Upper lobe of right lung (tissue), 1 donor: Measurements from ENCODE around the gene EPB41L2. TPM values are rescaled to one million over a fixed set of nuclear protein-coding genes. Genes with fewer than 3 reads are reported as not detected.
A peak's percentile ranks its signal among the peaks of the same experiment; 100 is the strongest.

Source experiments
- ATAC-seq: fragments of 200-7000 bp; cut with Tn5 transposase; one replicate; pipeline ENCODE4 v1.9.1; 2020; ENCODE audit warnings: mild to moderate bottlenecking, moderate library complexity
- DNase-seq: peaks from one replicate; pipeline ENCODE4 v3.0.0-alpha.2; 2020
- H3K27ac ChIP-seq: fragments of 200-600 bp; one replicate; pipeline ENCODE4 v1.8.0; 2022
- H3K27me3 ChIP-seq: fragments of 200-600 bp; one replicate; pipeline ENCODE4 v1.8.0; 2022; ENCODE audit warnings: mild to moderate bottlenecking
- H3K36me3 ChIP-seq: fragments of 200-600 bp; one replicate; pipeline ENCODE4 v1.8.0; 2022
- H3K4me1 ChIP-seq: fragments of 200-600 bp; one replicate; pipeline ENCODE4 v1.8.0; 2022
- H3K4me3 ChIP-seq: fragments of 200-600 bp; one replicate; pipeline ENCODE4 v1.8.0; 2022; ENCODE audit warnings: mild to moderate bottlenecking
- H3K9me3 ChIP-seq: fragments of 200-600 bp; one replicate; pipeline ENCODE4 v1.8.0; 2022
- CTCF ChIP-seq: fragments of 200-600 bp; IDR thresholded peaks from one replicate; pipeline ENCODE4 v1.8.0; 2022; ENCODE audit warnings: antibody characterized with exemption
- intact Hi-C: fragments of 100-400 bp; cut with DNase I; formaldehyde crosslinking; loops from one replicate; pipeline ENCODE4 v1.11.0; 2022
- total RNA-seq: library from RNA; stranded (reverse); fragmentation: NEBNext Ultra II Directional; extraction: Animal tissue kit (Norgen Biotek cat#: 25700); gene quantifications from one replicate; pipeline ENCODE4 v1.2.1, GENCODE V29; 2021
- donor health status: DM: no; HTN: yes; CAD: no; lungs with severe emphysema.

Gene EPB41L2
- total RNA-seq, 1 donor from 2014 or later: 174 TPM

GRCh38 chr6:130869681-130870080, 193.4 kb downstream of the EPB41L2 start:
- no peak overlapping the region for H3K4me3 ChIP-seq
- ATAC-seq (peak; percentile 21), DNase-seq (no peak)
- H3K27ac ChIP-seq: no peak overlapping the region
- intact Hi-C loops: no loop called here
- no peaks in the 10 kb centered on the region for H3K27me3 ChIP-seq
- no peaks in the 10 kb centered on the region for H3K9me3 ChIP-seq
- H3K4me1 ChIP-seq: no peaks in the 10 kb centered on the region
- H3K36me3 ChIP-seq: peaks cover 23% of the 10 kb centered on the region
- TF ChIP-seq CTCF: no peak

- intact Hi-C loops: no loop called here
- H3K27ac ChIP-seq: no peak overlapping the region
- DNase-seq (no peak), ATAC-seq (no peak)
- H3K36me3 ChIP-seq: peaks cover 52% of the 10 kb centered on the region
- no peaks in the 10 kb centered on the region for H3K9me3 ChIP-seq
- no peaks in the 10 kb centered on the region for H3K27me3 ChIP-seq
- no peaks in the 10 kb centered on the region for H3K4me1 ChIP-seq
- no peak overlapping the region for H3K4me3 ChIP-seq
- no peak for TF ChIP-seq CTCF
Measured at GRCh38 chr6:130865793-130866192, 197.3 kb downstream of the EPB41L2 start.

GRCh38 chr6:130864344-130864743, 198.7 kb downstream of the EPB41L2 start:
- no peak for ATAC-seq
- Histone ChIP-seq H3K27me3 (no peaks in the 10 kb centered on the region), H3K27ac (no peak overlapping the region), H3K4me1 (no peaks in the 10 kb centered on the region), H3K36me3 (peaks cover 44% of the 10 kb centered on the region), H3K9me3 (no peaks in the 10 kb centered on the region), H3K4me3 (no peak overlapping the region)
- intact Hi-C loops: no loop called here
- no peak for TF ChIP-seq CTCF
- no peak for DNase-seq

GRCh38 chr6:130863415-130864230, 199.4 kb downstream of the EPB41L2 start:
- H3K27ac ChIP-seq: no peak overlapping the region
- no peaks in the 10 kb centered on the region for H3K27me3 ChIP-seq
- no peak for ATAC-seq
- H3K9me3 ChIP-seq: no peaks in the 10 kb centered on the region
- intact Hi-C loops: no loop called here
- no peaks in the 10 kb centered on the region for H3K4me1 ChIP-seq
- H3K36me3 ChIP-seq: peaks cover 41% of the 10 kb centered on the region
- no peak for TF ChIP-seq CTCF
- no peak for DNase-seq
- H3K4me3 ChIP-seq: no peak overlapping the region

GRCh38 chr6:130862370-130862769, 200.7 kb downstream of the EPB41L2 start:
- H3K27ac ChIP-seq: no peak overlapping the region
- no peaks in the 10 kb centered on the region for H3K9me3 ChIP-seq
- no peaks in the 10 kb centered on the region for H3K27me3 ChIP-seq
- DNase-seq: no peak
- ATAC-seq: no peak
- no peaks in the 10 kb centered on the region for H3K4me1 ChIP-seq
- H3K36me3 ChIP-seq: peaks cover 47% of the 10 kb centered on the region
- intact Hi-C loops: no loop called here
- no peak overlapping the region for H3K4me3 ChIP-seq
- TF ChIP-seq CTCF: no peak
